ENCODE measurements around the gene PATZ1. TPM values are rescaled to one million over a fixed set of nuclear protein-coding genes. Genes with fewer than 3 reads are reported as not detected.

PATZ1 gene
- total and polyA plus RNA-seq, 9 of the 15 experiments (the other 6 are each of a cell fraction or from before 2014, with no cell fraction given), result 0.63 to 7.8 (median 4.2) TPM

GRCh38 chr22:31305194-31305593, 41.0 kb downstream of the PATZ1 start:
- FAIRE-seq (no peak), DNase-seq (ENCODE audit: extremely low read depth in 1 of 4, low spot score in 3 of 4) (no peak), ATAC-seq (no peak)
- Histone ChIP-seq H3K36me3 (ENCODE audit: control insufficient read depth, insufficient read depth, low read length) (no peaks in the 10 kb centered on the region), H3K9ac (ENCODE audit: insufficient read depth in 1 of 2, low read depth in 2 of 2, low read length in 2 of 2) (no peak overlapping the region), H3K9me3 (replicated peaks; ENCODE audit: control insufficient read depth, insufficient read depth, low read depth, low read length) (no peaks in the 10 kb centered on the region), H4K20me1 (replicated peaks; ENCODE audit: control insufficient read depth, insufficient read depth, low read length) (no peaks in the 10 kb centered on the region), H3K4me1 (replicated peaks in 1 of 2; ENCODE audit: control insufficient read depth in 2 of 2, insufficient read depth in 2 of 2, low read length in 2 of 2) (no peaks in the 10 kb centered on the region), H3K9me1 (ENCODE audit: control insufficient read depth, insufficient read depth, low read length) (no peaks in the 10 kb centered on the region), H3K4me3 (no peak overlapping the region), H3K79me2 (ENCODE audit: control insufficient read depth, insufficient read depth, low read length) (no peaks in the 10 kb centered on the region), H3K4me2 (ENCODE audit: insufficient read depth, low read length) (no peak overlapping the region), H2AFZ (ENCODE audit: low read depth, low read length) (no peak overlapping the region), H3K27me3 (ENCODE audit: control insufficient read depth in 2 of 2, insufficient read depth in 2 of 2, low read length in 2 of 2) (no peaks in the 10 kb centered on the region), H3K27ac (ENCODE audit: extremely low read depth, low read depth, low read length) (no peak overlapping the region)
- intact Hi-C loops (cut with micrococcal nuclease) (no loop called here), in situ Hi-C loops (cut with MboI) (no loop called here)
- POLR2A ChIA-PET, result no interaction called here
- WGBS (ENCODE audit: insufficient coverage, low coverage, missing lambda C conversion rate), result 43% methylated on average over 3 of the region's 3 CpGs
- CTCF ChIA-PET (ENCODE audit: low intra/inter-chr PET ratio), result no interaction called here
- BruUV-seq (replicated peaks), result no TSS peak
- no peak for TF ChIP-seq ZNF778 (CRISPR knock-in tag; IDR thresholded peaks at IDR 0.05)
- TF ChIP-seq WHSC1 (IDR thresholded peaks at IDR 0.05; ENCODE audit: low read length), result no peak
- TF ChIP-seq ATF7 (IDR thresholded peaks at IDR 0.05), result no peak
- no peak for TF ChIP-seq ELF1 (tag; IDR thresholded peaks at IDR 0.05)
- TF ChIP-seq E2F3 (CRISPR knock-in tag; IDR thresholded peaks at IDR 0.05), result no peak
- no peak for TF ChIP-seq ZNF639 (CRISPR knock-in tag; conservative IDR thresholded peaks at IDR 0.05 in 1 of 2, IDR thresholded peaks at IDR 0.05 in 1 of 2)
- no peak for TF ChIP-seq RBM25 (IDR thresholded peaks at IDR 0.05; ENCODE audit: low read depth, low read length, severe bottlenecking)
- TF ChIP-seq CHD7 (IDR thresholded peaks at IDR 0.05; ENCODE audit: low read depth, low read length), result no peak
- TF ChIP-seq MBD2 (IDR thresholded peaks at IDR 0.05; ENCODE audit: borderline replicate concordance, low read depth), result no peak
- no peak for TF ChIP-seq SMAD2 (IDR thresholded peaks at IDR 0.05; ENCODE audit: low read depth, low read length)
- TF ChIP-seq COPS2 (conservative IDR thresholded peaks at IDR 0.05), result no peak

Measured in K562 (cell line).